ENCODE data around the gene ADGRV1. TPM values are rescaled to one million over a fixed set of nuclear protein-coding genes. Genes with fewer than 3 reads are reported as not detected.

Gene ADGRV1, protein sequence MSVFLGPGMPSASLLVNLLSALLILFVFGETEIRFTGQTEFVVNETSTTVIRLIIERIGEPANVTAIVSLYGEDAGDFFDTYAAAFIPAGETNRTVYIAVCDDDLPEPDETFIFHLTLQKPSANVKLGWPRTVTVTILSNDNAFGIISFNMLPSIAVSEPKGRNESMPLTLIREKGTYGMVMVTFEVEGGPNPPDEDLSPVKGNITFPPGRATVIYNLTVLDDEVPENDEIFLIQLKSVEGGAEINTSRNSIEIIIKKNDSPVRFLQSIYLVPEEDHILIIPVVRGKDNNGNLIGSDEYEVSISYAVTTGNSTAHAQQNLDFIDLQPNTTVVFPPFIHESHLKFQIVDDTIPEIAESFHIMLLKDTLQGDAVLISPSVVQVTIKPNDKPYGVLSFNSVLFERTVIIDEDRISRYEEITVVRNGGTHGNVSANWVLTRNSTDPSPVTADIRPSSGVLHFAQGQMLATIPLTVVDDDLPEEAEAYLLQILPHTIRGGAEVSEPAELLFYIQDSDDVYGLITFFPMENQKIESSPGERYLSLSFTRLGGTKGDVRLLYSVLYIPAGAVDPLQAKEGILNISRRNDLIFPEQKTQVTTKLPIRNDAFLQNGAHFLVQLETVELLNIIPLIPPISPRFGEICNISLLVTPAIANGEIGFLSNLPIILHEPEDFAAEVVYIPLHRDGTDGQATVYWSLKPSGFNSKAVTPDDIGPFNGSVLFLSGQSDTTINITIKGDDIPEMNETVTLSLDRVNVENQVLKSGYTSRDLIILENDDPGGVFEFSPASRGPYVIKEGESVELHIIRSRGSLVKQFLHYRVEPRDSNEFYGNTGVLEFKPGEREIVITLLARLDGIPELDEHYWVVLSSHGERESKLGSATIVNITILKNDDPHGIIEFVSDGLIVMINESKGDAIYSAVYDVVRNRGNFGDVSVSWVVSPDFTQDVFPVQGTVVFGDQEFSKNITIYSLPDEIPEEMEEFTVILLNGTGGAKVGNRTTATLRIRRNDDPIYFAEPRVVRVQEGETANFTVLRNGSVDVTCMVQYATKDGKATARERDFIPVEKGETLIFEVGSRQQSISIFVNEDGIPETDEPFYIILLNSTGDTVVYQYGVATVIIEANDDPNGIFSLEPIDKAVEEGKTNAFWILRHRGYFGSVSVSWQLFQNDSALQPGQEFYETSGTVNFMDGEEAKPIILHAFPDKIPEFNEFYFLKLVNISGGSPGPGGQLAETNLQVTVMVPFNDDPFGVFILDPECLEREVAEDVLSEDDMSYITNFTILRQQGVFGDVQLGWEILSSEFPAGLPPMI (N-terminal part only)
- 55.4 and 64.8 TPM in 2 replicates for total RNA-seq (2021)
- long read RNA-seq, full-length matches to known transcripts = 12 of 50 reads
- long read RNA-seq, partial matches to known transcripts = 10 of 50 reads
- long read RNA-seq, other reads (novel, unspliced or antisense) = 28 of 50 reads

DNA sequence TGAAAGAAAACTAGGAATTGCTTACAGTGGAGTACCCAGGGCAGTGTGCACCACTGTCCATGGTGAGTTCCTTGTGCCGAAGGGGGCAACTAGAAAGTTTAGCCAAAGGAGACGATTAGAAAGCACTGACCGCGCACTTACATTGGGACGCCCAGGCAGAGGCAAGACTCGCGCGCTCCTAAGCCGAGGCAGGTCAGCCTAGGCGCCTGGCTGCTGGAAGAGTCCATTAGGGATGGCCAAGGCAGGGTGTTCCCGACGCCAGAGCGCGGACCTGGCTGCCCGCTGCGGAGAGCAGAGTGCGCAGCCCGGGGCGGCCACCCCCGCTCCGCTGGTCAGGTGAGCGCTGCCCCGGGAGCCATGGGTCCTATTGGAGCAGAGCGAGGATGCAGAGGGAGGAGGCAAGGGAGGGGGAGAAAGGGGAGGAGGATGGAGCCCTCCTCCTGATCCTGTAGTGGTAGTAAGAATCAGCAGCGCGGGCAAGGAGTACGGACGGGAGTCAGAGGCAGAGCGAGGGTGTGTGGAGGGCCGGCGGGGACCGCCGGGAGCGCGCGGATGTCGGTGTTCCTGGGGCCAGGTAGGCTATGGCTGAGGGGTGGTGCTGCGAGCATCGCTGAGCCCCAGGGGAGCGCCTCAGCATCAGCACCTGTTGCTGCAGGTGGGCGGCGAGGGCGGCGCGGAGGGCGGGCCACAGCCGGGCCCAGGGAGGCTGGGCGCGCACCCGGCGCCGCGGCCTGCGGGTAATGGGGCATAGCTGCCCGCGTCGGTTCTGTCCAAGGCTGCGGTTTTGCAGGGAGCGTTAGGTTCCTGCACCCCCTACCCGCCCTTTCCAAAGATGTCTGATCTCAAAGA is at the start of gene ADGRV1:
Gene ADGRV1 (plus strand): TSS at position 454 of the 849 bp plus-strand sequence. CDS start 99 bp downstream, at position 553.
- Histone ChIP-seq H3T11ph (ENCODE audit: low read length) (no peak within 1 kb of the TSS), H3K4me2 (ENCODE audit: insufficient read depth, insufficient read length, low read length) (peak within 1 kb of the TSS; percentile 85), H4K5ac (ENCODE audit: insufficient read length, low read depth, low read length) (no peak within 1 kb of the TSS), H2BK5ac (ENCODE audit: insufficient read length, low read length) (no peak within 1 kb of the TSS), H3K9me3 (ENCODE audit: control insufficient read depth, low read depth, low read length) (no peaks in the 10 kb centered on the region), H3K79me2 (ENCODE audit: insufficient read depth, low read length) (peaks cover 11% of the 10 kb centered on the region; the same call in 1 of the 2 replicates), H3K27ac (ENCODE audit: insufficient read length, low read depth, low read length) (no peak within 1 kb of the TSS), H2BK20ac (ENCODE audit: low read depth, low read length, poor library complexity, severe bottlenecking) (no peak within 1 kb of the TSS), H3K23me2 (ENCODE audit: insufficient read length, low read depth, low read length, poor library complexity, severe bottlenecking) (peaks cover 4% of the 10 kb centered on the region), H3K79me1 (ENCODE audit: insufficient read depth, low read depth, low read length, poor library complexity, severe bottlenecking) (no peaks in the 10 kb centered on the region), H4K20me1 (ENCODE audit: control insufficient read depth, insufficient read depth, insufficient read length) (no peaks in the 10 kb centered on the region), H3K14ac (ENCODE audit: insufficient read depth, low read length) (peak within 1 kb of the TSS; percentile 71; the same call in 1 of the 2 replicates), H3K18ac (ENCODE audit: insufficient read length, low read depth, low read length) (no peak within 1 kb of the TSS), H2AK5ac (ENCODE audit: insufficient read length, low read length) (no peak within 1 kb of the TSS), H3K4ac (ENCODE audit: low read depth, low read length) (no peak within 1 kb of the TSS), H3K4me1 (ENCODE audit: insufficient read depth, low read length) (peaks cover 13% of the 10 kb centered on the region), H3K23ac (ENCODE audit: insufficient read length, low read depth, low read length) (no peak within 1 kb of the TSS), H4K8ac (replicated peaks; ENCODE audit: insufficient read length, low read depth, low read length) (no peak within 1 kb of the TSS), H2BK15ac (ENCODE audit: low read depth, low read length) (no peak within 1 kb of the TSS), H3K27me3 (ENCODE audit: insufficient read depth, low read length) (no peaks in the 10 kb centered on the region), H2AFZ (ENCODE audit: low read length) (no peak within 1 kb of the TSS), H3K9ac (ENCODE audit: extremely low read depth, insufficient read length, low read length) (peak within 1 kb of the TSS; percentile 88), H4K91ac (ENCODE audit: insufficient read length, low read depth, low read length) (no peak within 1 kb of the TSS), H2BK120ac (ENCODE audit: low read depth, low read length, poor library complexity, severe bottlenecking) (no peak within 1 kb of the TSS), H3K56ac (ENCODE audit: insufficient read length, low read depth, low read length) (no peak within 1 kb of the TSS), H2BK12ac (ENCODE audit: insufficient read length, low read depth, low read length) (no peak within 1 kb of the TSS)
- Mint-ChIP-seq H3K27me3 (ENCODE audit: low read depth) (no peaks in the 10 kb centered on the region), H3K36me3 (ENCODE audit: insufficient read depth in 1 of 3, low read depth in 3 of 3) (no peaks in the 10 kb centered on the region), H3K27ac (peak within 1 kb of the TSS; percentile 95 to 97 (median 97)), H3K9me3 (peaks cover 0 to 3% of the 10 kb centered on the region in 2 experiments; a peak in 1 of 5 replicates), H3K4me3 (peak within 1 kb of the TSS; percentile 87 to 93), H3K4me1 (peaks cover 81% of the 10 kb centered on the region in 2 experiments)
- peak; percentile 99 for DNase-seq
- TF ChIP-seq, protein P1, sequence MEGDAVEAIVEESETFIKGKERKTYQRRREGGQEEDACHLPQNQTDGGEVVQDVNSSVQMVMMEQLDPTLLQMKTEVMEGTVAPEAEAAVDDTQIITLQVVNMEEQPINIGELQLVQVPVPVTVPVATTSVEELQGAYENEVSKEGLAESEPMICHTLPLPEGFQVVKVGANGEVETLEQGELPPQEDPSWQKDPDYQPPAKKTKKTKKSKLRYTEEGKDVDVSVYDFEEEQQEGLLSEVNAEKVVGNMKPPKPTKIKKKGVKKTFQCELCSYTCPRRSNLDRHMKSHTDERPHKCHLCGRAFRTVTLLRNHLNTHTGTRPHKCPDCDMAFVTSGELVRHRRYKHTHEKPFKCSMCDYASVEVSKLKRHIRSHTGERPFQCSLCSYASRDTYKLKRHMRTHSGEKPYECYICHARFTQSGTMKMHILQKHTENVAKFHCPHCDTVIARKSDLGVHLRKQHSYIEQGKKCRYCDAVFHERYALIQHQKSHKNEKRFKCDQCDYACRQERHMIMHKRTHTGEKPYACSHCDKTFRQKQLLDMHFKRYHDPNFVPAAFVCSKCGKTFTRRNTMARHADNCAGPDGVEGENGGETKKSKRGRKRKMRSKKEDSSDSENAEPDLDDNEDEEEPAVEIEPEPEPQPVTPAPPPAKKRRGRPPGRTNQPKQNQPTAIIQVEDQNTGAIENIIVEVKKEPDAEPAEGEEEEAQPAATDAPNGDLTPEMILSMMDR (conservative IDR thresholded peaks at IDR 0.05) = no peak
- WGBS (ENCODE audit: extremely low coverage, insufficient read length, low lambda C conversion rate) = no CpG with 5 or more reads among the region's 60 CpGs

All from H9 (cell line).